GM12875 (cell line): Measurements from ENCODE around the gene CACNA1F.

Experiments used
- H3K4me3 ChIP-seq: one replicate; pipeline ENCODE4 v1.5.1; 2011; ENCODE audit warnings: low read depth, low read length, control low read depth
- CTCF ChIP-seq: IDR thresholded peaks from 2 replicates; pipeline ENCODE4 v1.5.1; 2011; ENCODE audit warnings: low read depth, mild to moderate bottlenecking, control low read depth, inconsistent platforms, low read length, moderate library complexity, borderline replicate concordance; ENCODE audit not compliant: insufficient read depth

Gene CACNA1F

GRCh38 chrX:49214996-49215526, 18.1 kb downstream of the CACNA1F start:
- no peak for TF ChIP-seq CTCF

GRCh38 chrX:49214416-49214815, 18.7 kb downstream of the CACNA1F start:
- no peak for TF ChIP-seq CTCF
- no peak overlapping the region for H3K4me3 ChIP-seq

More at GRCh38 chrX:49214996-49215526, 18.1 kb downstream of the CACNA1F start:
- no peak overlapping the region for H3K4me3 ChIP-seq

- TF ChIP-seq CTCF = no peak
- no peak overlapping the region for H3K4me3 ChIP-seq
These were observed 20.3 kb downstream of the CACNA1F start for GRCh38 chrX:49212861-49213260.

- no peak for TF ChIP-seq CTCF
- H3K4me3 ChIP-seq = no peak overlapping the region
These were observed 20.9 kb downstream of the CACNA1F start for GRCh38 chrX:49212209-49212608.

GRCh38 chrX:49211074-49211473, 22.1 kb downstream of the CACNA1F start:
- TF ChIP-seq CTCF = no peak
- no peak overlapping the region for H3K4me3 ChIP-seq

GRCh38 chrX:49210406-49210805, 22.7 kb downstream of the CACNA1F start:
- TF ChIP-seq CTCF = no peak

GRCh38 chrX:49209434-49210251, 23.5 kb downstream of the CACNA1F start:
- no peak overlapping the region for H3K4me3 ChIP-seq
- no peak for TF ChIP-seq CTCF

More at GRCh38 chrX:49210406-49210805, 22.7 kb downstream of the CACNA1F start:
- no peak overlapping the region for H3K4me3 ChIP-seq
